ENCODE results near the gene ZNF526.
"Not testable (repeated sequence)": the region's sequence is repeated elsewhere in the genome, so short reads cannot be mapped to it uniquely, and the experiment has no call there.

The ZNF526 gene

GRCh38 chr19:42261763-42262162 lies 41.7 kb downstream of the ZNF526 start:
- TF ChIP-seq, protein P1, sequence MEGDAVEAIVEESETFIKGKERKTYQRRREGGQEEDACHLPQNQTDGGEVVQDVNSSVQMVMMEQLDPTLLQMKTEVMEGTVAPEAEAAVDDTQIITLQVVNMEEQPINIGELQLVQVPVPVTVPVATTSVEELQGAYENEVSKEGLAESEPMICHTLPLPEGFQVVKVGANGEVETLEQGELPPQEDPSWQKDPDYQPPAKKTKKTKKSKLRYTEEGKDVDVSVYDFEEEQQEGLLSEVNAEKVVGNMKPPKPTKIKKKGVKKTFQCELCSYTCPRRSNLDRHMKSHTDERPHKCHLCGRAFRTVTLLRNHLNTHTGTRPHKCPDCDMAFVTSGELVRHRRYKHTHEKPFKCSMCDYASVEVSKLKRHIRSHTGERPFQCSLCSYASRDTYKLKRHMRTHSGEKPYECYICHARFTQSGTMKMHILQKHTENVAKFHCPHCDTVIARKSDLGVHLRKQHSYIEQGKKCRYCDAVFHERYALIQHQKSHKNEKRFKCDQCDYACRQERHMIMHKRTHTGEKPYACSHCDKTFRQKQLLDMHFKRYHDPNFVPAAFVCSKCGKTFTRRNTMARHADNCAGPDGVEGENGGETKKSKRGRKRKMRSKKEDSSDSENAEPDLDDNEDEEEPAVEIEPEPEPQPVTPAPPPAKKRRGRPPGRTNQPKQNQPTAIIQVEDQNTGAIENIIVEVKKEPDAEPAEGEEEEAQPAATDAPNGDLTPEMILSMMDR (IDR thresholded peaks at IDR 0.05) = no peak
- H3K27ac ChIP-seq = no peak overlapping the region
- no peak for DNase-seq (ENCODE audit: low spot score)
- H3K4me3 ChIP-seq = no peak overlapping the region

- not testable (repeated sequence) for H3K4me3 ChIP-seq; DNase-seq (ENCODE audit: low spot score); H3K27ac ChIP-seq
Measured at GRCh38 chr19:42266105-42266504, 46.0 kb downstream of the ZNF526 start.

DNA sequence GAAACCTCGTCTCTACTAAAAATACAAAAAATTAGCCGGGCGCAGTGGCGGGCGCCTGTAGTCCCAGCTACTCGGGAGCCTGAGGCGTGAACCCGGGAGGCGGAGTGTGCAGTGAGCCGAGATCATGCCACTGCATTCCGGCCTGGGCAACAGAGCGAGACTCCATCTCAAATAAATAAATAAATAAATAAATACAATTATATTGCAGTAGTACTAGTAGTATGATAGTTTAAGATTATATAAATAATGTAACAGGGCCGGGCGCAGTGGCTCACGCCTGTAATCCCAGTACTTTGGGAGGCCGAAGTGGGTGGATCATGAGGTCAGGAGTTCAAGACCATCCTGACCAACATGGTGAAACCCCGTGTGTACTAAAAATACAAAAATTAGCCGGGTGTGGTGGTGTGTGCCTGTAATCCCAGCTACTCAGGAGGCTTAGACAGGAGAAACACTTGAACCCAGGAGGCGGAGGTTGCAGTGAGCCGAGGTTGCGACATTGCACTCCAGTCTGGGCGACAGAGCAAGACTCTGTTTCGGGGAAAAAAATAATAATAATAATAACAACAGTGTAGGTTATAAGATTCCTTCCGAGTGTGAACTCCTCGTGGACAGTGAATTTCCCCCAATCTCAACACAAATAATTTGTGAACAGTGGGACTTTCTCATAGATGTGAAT lies 47.0 kb downstream of the ZNF526 start:
- peak overlapping the region; percentile 91 for H3K4me3 ChIP-seq
- DNase-seq (ENCODE audit: low spot score) = not testable (repeated sequence)
- H3K27ac ChIP-seq = peak overlapping the region in 1 of 2 donors; percentile 100

GRCh38 chr19:42267644-42268141 lies 47.6 kb downstream of the ZNF526 start:
- DNase-seq (ENCODE audit: low spot score) = no peak
- H3K27ac ChIP-seq = peak overlapping the region; percentile 83 to 100
- peak overlapping the region; percentile 91 for H3K4me3 ChIP-seq
- TF ChIP-seq, protein P1 (IDR thresholded peaks at IDR 0.05) = no peak

DNA sequence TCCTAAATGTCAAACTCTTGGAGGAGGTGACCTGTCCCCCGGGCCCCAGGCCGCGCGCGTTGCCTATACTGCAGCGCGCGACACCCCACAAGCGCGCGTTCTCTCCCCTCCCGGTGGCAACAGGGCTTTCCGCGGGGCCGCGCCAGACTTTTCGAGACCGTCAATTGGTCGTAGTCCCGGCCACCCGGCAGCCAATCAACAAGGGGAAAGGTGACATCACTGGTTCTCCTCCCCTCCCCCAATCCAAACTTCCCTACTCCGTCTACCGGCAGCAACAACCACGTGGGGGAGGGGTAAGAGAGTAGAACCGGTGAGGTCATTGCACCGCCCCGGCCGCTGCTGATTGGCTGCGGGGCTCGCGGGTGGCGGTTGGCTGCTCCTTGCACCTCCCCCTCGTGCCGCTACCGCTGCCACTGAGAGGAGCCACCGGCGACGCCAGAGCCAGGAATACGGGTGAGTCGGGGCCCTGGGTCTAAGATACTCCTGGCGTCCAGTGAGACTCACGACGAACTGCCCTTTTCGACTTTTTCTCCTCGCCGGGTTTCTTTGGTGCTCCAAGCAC lies 48.1 kb downstream of the ZNF526 start:
- TF ChIP-seq, protein P1 (IDR thresholded peaks at IDR 0.05) = no peak
- DNase-seq (ENCODE audit: low spot score) = peak; percentile 100
- H3K27ac ChIP-seq = peak overlapping the region; percentile 95 to 100
- H3K4me3 ChIP-seq = peak overlapping the region; percentile 91

DNA sequence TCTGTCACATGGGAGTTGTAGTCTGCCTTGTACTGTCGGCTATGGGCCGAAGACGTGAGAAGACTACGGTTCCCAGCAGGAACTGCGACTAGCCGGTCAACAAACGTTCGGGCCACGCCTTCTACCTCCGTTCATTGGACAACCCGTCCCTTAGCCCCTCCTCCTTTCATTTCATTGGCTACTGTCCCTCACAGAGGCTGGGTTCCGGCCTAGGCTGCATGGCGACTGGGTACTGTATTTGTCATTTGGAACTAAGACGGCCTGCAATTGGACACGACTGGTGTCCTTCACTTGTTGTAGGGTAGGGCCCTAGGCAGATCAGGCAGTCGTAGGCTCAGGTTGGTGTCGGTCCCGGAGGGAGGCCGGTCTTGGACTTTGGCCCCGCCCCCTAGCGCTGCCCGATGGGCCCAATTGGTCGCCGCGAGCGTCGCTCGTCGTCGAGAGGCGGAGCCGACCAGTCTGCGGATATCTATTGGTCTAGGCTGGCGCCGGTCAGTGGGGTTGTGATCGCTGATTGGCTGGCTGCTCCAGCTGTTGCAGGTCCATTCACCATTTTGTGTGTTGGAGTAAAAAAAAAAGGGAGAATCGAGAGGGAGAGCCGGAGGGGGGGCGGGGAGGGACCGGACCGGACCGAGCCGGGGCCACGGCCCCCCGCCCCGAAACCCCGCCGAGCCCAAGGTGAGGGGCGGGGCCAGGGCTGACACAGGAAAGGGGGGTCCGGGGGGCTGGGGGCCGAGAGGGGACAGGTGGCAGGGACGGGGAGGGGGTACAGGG lies 48.8 kb downstream of the ZNF526 start, which contains the start of gene CIC:
TSS of gene CIC (plus strand) at position 549 of the 774 bp plus-strand sequence. CDS start 2,532 bp downstream, outside the sequence.
- peak; percentile 100 for DNase-seq (ENCODE audit: low spot score)
- peak within 1 kb of the TSS; percentile 91 for H3K4me3 ChIP-seq
- TF ChIP-seq, protein P1 (IDR thresholded peaks at IDR 0.05) = no peak
- H3K27ac ChIP-seq = peak within 1 kb of the TSS; percentile 99 to 100

DNA sequence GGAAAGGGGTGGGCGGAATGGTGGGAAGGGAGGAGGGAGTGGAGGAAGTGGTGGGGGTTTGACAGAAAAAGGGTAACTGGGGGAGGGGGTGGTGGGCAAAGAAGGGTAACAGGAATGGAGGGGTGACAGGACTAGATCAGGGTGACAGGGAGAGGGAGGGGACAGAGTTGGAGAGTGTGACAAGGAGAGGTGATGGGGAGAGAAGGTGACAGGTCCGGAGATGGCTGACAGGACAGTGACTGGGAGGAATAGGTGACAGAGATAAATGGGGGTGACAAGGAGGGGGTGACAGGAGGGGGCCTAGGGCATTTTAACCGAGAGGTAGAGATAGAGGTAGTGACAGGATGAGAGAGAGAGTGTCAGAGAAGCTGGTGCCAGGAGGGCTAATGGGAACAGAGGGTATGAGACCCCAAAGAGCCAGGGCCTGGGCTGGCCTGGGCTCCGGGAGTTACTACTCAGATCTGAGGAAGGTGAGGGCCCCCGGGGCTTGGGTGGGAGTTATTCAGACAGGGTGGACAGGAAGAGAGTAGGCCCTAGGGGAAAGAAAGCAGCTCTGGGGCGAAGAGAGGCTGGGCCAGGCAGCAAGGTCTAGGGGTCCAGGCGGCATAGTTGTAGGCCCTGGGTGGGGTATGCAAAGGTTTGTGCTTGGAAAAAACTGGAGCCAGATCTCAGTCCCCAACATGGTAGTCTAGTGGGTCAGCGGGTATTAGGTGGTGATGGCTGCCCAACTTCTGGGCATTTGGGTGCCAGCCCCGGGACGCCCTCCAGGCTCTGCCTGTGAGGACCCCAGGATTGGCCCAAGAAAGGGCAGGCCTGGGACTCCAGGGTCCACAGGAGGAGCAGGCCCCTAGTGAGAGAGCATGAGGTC lies 49.6 kb downstream of the ZNF526 start:
- DNase-seq (ENCODE audit: low spot score) = peak; percentile 75
- Histone ChIP-seq H3K4me3 (peak overlapping the region; percentile 78), H3K27ac (peak overlapping the region; percentile 99)
- TF ChIP-seq, protein P1 (IDR thresholded peaks at IDR 0.05) = no peak
